Neural progenitor cell (in vitro differentiated cells): Measurements from ENCODE around the gene ISX.

Experiments
- CTCF ChIP-seq: fragments of 200-600 bp; sonication (generic); IDR thresholded peaks from 2 replicates; pipeline ENCODE4 v1.5.1; 2017; ENCODE audit warnings: antibody characterized with exemption, mild to moderate bottlenecking
- EZH2 ChIP-seq: fragments of 200-600 bp; sonication (generic); IDR thresholded peaks from 2 replicates; pipeline ENCODE4 v1.6.1; 2017; ENCODE audit warnings: antibody characterized with exemption, mild to moderate bottlenecking, moderate library complexity
- EZH2phosphoT487 ChIP-seq: fragments of 200-600 bp; sonication (generic); IDR thresholded peaks from 2 replicates; pipeline ENCODE4 v1.6.1; 2017; ENCODE audit warnings: antibody characterized with exemption

GRCh38 chr22:35044607-35045390 is 21.2 kb upstream of the ISX start:
- TF ChIP-seq CTCF: no peak
- TF ChIP-seq EZH2phosphoT487: no peak
- no peak for TF ChIP-seq EZH2
